MG63 (cell line): ENCODE results near the gene NEDD4L. TPM values are rescaled to one million over a fixed set of nuclear protein-coding genes. Genes with fewer than 3 reads are reported as not detected.

Source experiments
- DNase-seq: peaks from one replicate; pipeline ENCODE4 v3.0.0-alpha.2; 2020
- H3K27me3 ChIP-seq: fragments of 250-450 bp; sonication (Bioruptor Pico); 2 replicates; pipeline ENCODE4 v1.5.1; 2020; ENCODE audit warnings: mild to moderate bottlenecking, moderate library complexity
- H3K36me3 ChIP-seq: fragments of 250-450 bp; sonication (Bioruptor Pico); 2 replicates; pipeline ENCODE4 v1.5.1; 2020; ENCODE audit warnings: mild to moderate bottlenecking, moderate library complexity
- H3K4me3 ChIP-seq: fragments of 250-450 bp; sonication (Bioruptor Pico); 2 replicates; pipeline ENCODE4 v1.5.1; 2020; ENCODE audit warnings: mild to moderate bottlenecking, moderate library complexity
- H3K9me3 ChIP-seq: fragments of 250-450 bp; sonication (Bioruptor Pico); 2 replicates; pipeline ENCODE4 v1.5.1; 2020; ENCODE audit warnings: mild to moderate bottlenecking, moderate library complexity
- total RNA-seq: library from RNA; depleted of rRNA; stranded (reverse); fragments of >200 nt; shearing (Covaris generic); gene quantifications from 2 replicates; pipeline ENCODE4 v1.2.3, GENCODE V29; 2014; ENCODE audit warnings: low replicate concordance

NEDD4L gene
- total RNA-seq, 1 experiment from 2014 or later = 28.8 TPM

DNA sequence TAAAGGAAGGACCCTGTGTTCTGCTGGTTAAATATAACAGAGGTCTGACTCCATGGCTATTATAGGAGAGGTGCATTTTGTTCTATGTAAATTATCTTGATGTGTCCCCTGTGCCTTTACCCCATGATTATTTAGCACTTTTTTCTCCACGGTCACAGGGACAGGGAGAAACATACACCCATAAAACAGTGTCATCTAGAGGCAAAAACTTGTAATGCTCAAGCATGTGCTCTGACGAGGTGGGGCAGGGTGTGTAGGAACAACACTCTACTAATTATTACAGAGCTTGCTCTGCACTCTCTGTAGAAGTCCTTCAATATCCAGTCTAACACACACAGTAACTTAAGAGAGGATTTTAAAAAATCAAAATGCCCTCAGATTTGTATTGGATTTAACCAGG is 187.9 kb downstream of the NEDD4L start:
- Histone ChIP-seq H3K9me3 (no peaks in the 10 kb centered on the region), H3K36me3 (no peaks in the 10 kb centered on the region), H3K27me3 (no peaks in the 10 kb centered on the region), H3K4me3 (no peak overlapping the region)
- no peak for DNase-seq

GRCh38 chr18:58232668-58233067 is 188.6 kb downstream of the NEDD4L start:
- no peaks in the 10 kb centered on the region for H3K27me3 ChIP-seq
- no peak overlapping the region for H3K4me3 ChIP-seq
- no peaks in the 10 kb centered on the region for H3K36me3 ChIP-seq
- DNase-seq = no peak
- H3K9me3 ChIP-seq = no peaks in the 10 kb centered on the region

DNA sequence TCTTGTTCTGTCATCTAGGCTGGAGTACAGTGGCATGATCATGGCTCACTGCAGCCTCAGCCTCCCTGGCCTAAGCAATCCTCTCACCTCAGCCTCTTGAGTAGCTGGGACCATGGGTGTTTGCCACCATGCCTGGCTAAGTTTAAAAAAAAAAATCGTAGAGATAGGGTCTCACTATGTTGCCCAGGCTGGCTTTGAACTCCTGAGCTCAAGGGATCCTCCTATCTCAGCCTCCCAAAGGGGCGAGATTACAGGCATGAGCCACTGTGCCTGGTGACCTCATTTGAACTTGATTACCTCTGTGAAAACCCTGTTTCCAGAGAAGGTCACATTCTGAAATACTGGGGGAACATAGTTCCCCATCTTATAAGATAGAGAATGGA is 190.3 kb downstream of the NEDD4L start:
- no peaks in the 10 kb centered on the region for H3K27me3 ChIP-seq
- H3K9me3 ChIP-seq = no peaks in the 10 kb centered on the region
- H3K36me3 ChIP-seq = no peaks in the 10 kb centered on the region
- H3K4me3 ChIP-seq = no peak overlapping the region
- DNase-seq = no peak

GRCh38 chr18:58235001-58235436 is 191.0 kb downstream of the NEDD4L start:
- Histone ChIP-seq H3K27me3 (no peaks in the 10 kb centered on the region), H3K9me3 (no peaks in the 10 kb centered on the region), H3K36me3 (no peaks in the 10 kb centered on the region), H3K4me3 (no peak overlapping the region)
- DNase-seq = no peak

GRCh38 chr18:58239879-58240278 is 195.9 kb downstream of the NEDD4L start:
- H3K4me3 ChIP-seq = no peak overlapping the region
- no peaks in the 10 kb centered on the region for H3K9me3 ChIP-seq
- H3K27me3 ChIP-seq = no peaks in the 10 kb centered on the region
- H3K36me3 ChIP-seq = no peaks in the 10 kb centered on the region
- no peak for DNase-seq

DNA sequence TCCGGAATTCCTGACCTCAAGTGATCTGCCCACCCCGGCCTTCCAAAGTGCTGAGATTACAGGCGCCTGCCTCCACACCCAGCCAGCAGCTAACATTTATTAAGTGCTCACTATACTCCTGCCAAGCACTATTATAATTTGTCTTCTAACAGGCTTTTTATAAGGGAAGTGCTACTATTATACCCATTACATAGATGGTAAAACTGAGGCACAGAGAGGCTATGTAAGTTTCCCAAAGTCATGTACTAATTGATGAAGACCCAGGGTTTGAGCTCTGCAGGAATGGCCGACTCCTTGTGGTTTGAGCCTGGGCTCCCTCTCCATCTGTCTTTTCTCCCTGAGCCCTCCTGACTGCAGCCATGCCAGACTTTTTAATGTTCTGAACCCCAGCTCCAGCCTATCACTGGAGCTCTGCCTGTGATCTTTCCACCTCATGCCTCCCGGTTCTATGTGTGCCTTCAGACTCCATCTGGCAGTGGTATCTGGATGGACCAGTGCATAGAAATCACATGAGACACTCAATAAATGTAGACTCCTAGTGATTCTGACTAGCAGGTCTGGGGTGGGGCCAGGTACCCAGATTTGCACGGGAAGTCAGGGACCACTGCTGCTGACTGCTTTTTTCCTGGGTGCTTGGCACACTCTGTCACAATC is 197.1 kb downstream of the NEDD4L start:
- Histone ChIP-seq H3K4me3 (no peak overlapping the region), H3K36me3 (no peaks in the 10 kb centered on the region), H3K27me3 (no peaks in the 10 kb centered on the region), H3K9me3 (no peaks in the 10 kb centered on the region)
- DNase-seq = no peak

GRCh38 chr18:58241877-58242276 is 197.9 kb downstream of the NEDD4L start:
- Histone ChIP-seq H3K4me3 (no peak overlapping the region), H3K36me3 (no peaks in the 10 kb centered on the region), H3K9me3 (no peaks in the 10 kb centered on the region), H3K27me3 (no peaks in the 10 kb centered on the region)
- peak; percentile 77 for DNase-seq

DNA sequence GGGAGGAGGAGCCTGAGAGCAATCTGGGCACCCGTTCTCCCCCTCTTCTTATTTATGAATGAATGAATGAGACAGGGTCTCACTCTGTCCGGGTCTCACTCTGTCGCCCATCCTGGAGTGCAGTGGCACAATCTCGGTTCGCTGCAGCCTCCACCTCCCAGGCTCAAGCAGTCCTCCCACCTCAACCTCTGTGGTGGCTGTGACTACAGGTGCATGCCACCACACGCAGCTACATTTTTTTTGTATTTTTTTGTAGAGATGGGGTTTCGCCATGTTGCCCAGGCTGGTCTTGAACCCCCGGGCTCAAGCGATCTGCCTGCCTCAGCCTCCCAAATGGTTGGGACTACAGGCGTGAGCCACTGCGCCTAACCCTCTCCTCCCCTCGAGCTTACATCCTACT is 198.4 kb downstream of the NEDD4L start:
- Histone ChIP-seq H3K27me3 (no peaks in the 10 kb centered on the region), H3K4me3 (no peak overlapping the region)

DNA sequence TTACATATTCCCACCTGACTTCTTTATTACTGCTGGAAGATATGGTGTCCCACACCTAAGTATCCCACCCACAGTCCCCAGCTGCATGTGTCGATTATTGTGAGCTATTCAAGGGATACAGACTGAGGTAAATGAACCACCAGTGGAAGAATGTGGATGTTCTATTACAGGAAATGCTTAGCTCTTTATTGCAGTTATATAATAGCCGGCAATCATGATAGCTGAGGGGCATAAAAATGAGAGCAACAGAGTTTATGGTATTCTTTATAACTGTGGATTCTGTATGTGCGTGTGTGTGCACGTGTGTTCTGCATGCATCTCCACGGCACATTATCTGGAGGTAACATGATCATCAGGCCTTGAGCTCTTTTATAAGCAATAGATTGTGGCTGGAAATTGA is 198.9 kb downstream of the NEDD4L start:
- Histone ChIP-seq H3K27me3 (no peaks in the 10 kb centered on the region), H3K36me3 (no peaks in the 10 kb centered on the region), H3K4me3 (no peak overlapping the region), H3K9me3 (no peaks in the 10 kb centered on the region)
- DNase-seq = no peak

More for the DNA sequence above, 198.4 kb downstream of the NEDD4L start:
- no peaks in the 10 kb centered on the region for H3K9me3 ChIP-seq
- no peaks in the 10 kb centered on the region for H3K36me3 ChIP-seq
- no peak for DNase-seq

- DNase-seq = no peak
- Histone ChIP-seq H3K4me3 (no peak overlapping the region), H3K9me3 (no peaks in the 10 kb centered on the region), H3K36me3 (no peaks in the 10 kb centered on the region), H3K27me3 (no peaks in the 10 kb centered on the region)
These were observed 199.4 kb downstream of the NEDD4L start for GRCh38 chr18:58243401-58243800.

GRCh38 chr18:58247363-58247834 is 203.4 kb downstream of the NEDD4L start:
- Histone ChIP-seq H3K36me3 (no peaks in the 10 kb centered on the region), H3K9me3 (no peaks in the 10 kb centered on the region), H3K27me3 (no peaks in the 10 kb centered on the region), H3K4me3 (peak overlapping the region; percentile 5; the same call in 1 of the 2 replicates)
- peak; percentile 28 for DNase-seq

GRCh38 chr18:58249712-58250111 is 205.7 kb downstream of the NEDD4L start:
- no peaks in the 10 kb centered on the region for H3K9me3 ChIP-seq
- no peaks in the 10 kb centered on the region for H3K36me3 ChIP-seq
- no peaks in the 10 kb centered on the region for H3K27me3 ChIP-seq
- DNase-seq = no peak
- H3K4me3 ChIP-seq = no peak overlapping the region

- H3K4me3 ChIP-seq = no peak overlapping the region
- H3K9me3 ChIP-seq = no peaks in the 10 kb centered on the region
- no peaks in the 10 kb centered on the region for H3K27me3 ChIP-seq
- H3K36me3 ChIP-seq = no peaks in the 10 kb centered on the region
- DNase-seq = no peak
These were observed 207.4 kb downstream of the NEDD4L start for GRCh38 chr18:58251416-58251815.

DNA sequence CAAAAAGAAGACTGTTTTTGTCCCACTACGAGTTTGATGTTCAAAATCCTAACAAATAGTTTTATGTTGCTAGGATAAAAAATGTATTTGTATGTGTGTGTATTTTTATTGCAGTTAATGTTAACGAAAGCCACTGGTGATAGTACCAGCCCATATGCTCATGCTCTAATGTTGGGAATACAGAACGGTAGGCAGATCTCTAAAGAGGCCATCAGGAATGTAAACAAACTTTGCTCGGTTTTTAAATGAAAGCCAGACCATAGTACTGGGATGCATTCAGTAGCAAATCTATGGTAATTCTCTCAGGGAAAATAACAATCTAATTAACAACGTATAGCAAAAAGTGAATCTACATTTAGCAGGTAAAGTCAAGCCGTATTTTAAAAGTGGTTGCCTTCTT is 208.1 kb downstream of the NEDD4L start:
- H3K36me3 ChIP-seq = no peaks in the 10 kb centered on the region; the same call in 1 of the 2 replicates
- no peaks in the 10 kb centered on the region for H3K27me3 ChIP-seq
- H3K9me3 ChIP-seq = no peaks in the 10 kb centered on the region
- no peak overlapping the region for H3K4me3 ChIP-seq
- no peak for DNase-seq

DNA sequence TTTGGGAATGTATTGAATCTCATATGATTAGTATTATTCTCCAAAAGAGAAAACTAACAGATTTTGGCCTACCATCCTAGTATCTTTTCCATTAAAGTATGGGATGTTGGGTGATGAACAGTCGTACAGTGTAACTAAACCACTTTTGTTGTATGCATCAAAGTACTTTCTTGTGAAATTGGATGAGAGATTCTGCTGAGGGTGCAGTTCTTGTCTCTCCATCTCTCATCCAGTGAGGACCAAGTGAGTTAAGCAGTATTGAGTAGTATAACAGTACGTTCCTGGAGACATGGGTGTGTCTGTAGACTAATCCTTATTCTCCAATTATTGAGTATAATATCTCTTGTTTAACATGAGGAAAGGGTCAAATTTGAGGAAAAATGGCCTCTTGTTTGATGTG is 209.3 kb downstream of the NEDD4L start:
- Histone ChIP-seq H3K36me3 (no peaks in the 10 kb centered on the region; the same call in 1 of the 2 replicates), H3K4me3 (no peak overlapping the region), H3K9me3 (no peaks in the 10 kb centered on the region), H3K27me3 (no peaks in the 10 kb centered on the region)
- no peak for DNase-seq

DNA sequence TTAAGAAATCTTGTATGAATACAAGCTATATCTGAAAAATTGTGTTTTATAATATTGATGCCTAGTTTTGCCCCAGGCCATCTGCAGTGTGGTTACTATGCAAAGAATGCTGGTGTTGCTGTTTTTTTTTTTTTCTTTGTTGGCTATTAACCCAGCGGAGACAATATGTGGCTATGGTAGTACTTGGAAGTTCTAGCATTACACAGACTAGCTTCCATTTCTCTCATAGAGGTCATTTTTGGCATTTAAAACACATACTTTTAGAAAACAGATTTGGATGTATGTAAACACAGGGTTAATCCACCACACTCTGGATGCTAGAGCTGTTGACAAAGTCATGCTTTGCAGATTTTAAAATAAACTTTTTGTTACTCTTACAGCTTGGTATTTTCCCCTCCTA is 209.8 kb downstream of the NEDD4L start:
- no peaks in the 10 kb centered on the region; the same call in 1 of the 2 replicates for H3K36me3 ChIP-seq
- H3K4me3 ChIP-seq = no peak overlapping the region
- no peaks in the 10 kb centered on the region for H3K27me3 ChIP-seq
- no peaks in the 10 kb centered on the region for H3K9me3 ChIP-seq
- no peak for DNase-seq

- no peaks in the 10 kb centered on the region; the same call in 1 of the 2 replicates for H3K36me3 ChIP-seq
- DNase-seq = peak; percentile 85
- peak overlapping the region; percentile 52 for H3K4me3 ChIP-seq
These were observed 211.0 kb downstream of the NEDD4L start for GRCh38 chr18:58254873-58255511.

More at GRCh38 chr18:58254873-58255511, 211.0 kb downstream of the NEDD4L start:
- Histone ChIP-seq H3K9me3 (peaks cover 4% of the 10 kb centered on the region; the same call in 1 of the 2 replicates), H3K27me3 (no peaks in the 10 kb centered on the region)
